HG03139 (cell line): Measurements from ENCODE around the gene PFN3.
"Not testable (repeated sequence)": the region's sequence is repeated elsewhere in the genome, so short reads cannot be mapped to it uniquely, and the experiment has no call there.

ENCODE experiments used
- ATAC-seq: cut with Tn5 transposase; IDR thresholded peaks from one replicate; pipeline ENCODE4 v1.9.1; 2021; ENCODE audit not compliant: unreplicated experiment

The PFN3 gene

DNA sequence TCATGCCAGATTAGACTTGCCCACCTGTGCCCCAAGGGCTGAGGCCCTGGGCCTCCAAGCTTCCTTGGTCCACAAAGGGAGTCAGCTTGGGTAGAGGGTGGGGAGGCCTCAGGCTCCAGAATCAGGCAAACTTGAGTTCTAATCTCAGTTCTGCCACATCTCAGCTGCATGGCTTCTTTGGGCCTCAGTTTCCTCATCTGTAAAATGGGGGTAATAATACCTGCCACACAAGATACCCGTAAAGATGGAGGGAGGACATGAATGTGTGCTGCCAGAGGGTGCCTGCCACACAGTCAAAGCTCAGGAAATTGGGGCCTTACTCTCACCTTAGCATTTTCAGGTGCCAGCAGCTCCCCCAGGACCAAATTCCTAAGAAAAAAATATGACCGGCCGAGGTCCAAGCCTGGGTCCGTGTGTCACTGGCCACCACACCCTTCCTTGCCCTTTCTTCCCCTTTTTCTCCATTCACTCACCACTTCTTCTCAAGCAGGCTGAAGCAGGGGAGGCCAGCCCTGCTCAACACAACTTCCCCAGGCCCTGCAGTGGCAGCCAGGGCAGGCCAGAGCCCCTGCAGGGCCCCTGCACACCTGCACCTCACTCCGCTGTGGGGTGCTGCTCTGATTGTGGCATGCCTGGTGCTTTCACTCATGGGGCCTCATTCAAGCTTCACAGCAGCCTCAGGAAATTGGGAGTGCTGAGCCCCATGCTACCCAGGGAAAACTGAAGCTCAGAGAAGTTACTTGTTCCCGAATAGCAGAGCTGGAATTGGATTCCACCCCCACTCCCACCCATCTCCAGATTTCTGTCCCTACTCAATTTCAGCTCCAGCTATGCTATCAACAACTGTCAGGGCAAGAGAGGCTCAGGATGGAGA is 38.8 kb downstream of the PFN3 start:
- no peak for ATAC-seq

DNA sequence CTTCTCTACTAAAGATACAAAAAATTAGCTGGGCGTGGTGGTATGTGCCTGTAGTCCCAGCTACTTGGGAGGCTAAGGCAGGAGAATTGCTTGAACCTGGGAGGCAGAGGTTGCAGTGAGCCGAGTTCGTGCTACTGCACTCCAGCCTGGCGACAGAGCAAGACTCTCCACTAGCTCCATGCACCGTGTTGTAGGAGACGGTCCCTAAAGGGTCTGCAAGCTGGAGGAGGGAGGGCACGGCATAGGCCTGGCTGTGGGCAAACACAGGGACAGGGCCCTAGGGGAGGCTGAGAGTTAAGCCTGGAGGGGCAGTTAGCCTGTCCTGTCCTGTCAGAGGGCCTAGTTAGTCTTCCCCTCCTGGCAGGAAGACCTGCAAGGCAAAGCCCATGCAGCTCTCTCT is 39.7 kb downstream of the PFN3 start:
- ATAC-seq, result not testable (repeated sequence)

DNA sequence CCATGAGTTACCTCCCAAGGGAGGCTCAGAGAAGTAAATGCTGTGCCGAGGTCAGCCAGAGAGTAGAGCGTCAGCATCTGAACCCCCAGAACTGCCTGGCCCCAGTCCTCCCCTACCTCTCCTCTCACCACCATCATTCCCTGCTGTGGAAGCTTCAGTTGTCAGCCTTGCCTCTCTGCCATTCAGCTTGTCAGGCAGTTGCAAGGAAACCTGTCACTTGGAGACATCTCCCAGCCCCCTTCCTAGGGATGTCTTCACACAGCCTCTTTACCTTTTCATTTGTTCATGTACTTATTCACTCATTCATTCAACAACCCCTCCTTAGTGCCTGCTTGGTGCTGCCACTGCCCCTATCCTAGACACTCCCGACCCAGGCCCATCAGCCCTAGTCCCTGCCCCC is 40.6 kb downstream of the PFN3 start:
- ATAC-seq, result no peak

DNA sequence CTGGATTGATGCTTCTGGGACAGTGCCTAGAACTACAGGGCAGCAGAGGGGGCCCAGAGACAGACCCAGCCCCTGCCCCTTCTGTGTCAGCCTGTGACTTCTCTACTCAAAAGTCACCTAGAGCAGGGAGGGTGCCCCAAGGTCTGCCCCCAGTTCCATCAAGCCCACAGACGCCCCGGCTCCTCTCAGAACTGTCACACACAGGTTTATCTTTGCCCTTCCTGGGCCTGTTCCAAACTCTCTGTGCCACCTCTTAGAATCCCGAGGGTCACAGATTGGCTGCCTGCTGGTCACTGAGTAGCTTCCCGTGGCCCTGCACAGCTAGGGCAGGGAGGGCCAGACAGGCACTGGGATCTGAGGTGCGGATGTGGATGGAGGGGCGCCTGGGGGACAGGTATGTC is 41.0 kb downstream of the PFN3 start:
- ATAC-seq, result no peak

GRCh38 chr5:177358370-177358819 is 42.1 kb downstream of the PFN3 start:
- no peak for ATAC-seq

DNA sequence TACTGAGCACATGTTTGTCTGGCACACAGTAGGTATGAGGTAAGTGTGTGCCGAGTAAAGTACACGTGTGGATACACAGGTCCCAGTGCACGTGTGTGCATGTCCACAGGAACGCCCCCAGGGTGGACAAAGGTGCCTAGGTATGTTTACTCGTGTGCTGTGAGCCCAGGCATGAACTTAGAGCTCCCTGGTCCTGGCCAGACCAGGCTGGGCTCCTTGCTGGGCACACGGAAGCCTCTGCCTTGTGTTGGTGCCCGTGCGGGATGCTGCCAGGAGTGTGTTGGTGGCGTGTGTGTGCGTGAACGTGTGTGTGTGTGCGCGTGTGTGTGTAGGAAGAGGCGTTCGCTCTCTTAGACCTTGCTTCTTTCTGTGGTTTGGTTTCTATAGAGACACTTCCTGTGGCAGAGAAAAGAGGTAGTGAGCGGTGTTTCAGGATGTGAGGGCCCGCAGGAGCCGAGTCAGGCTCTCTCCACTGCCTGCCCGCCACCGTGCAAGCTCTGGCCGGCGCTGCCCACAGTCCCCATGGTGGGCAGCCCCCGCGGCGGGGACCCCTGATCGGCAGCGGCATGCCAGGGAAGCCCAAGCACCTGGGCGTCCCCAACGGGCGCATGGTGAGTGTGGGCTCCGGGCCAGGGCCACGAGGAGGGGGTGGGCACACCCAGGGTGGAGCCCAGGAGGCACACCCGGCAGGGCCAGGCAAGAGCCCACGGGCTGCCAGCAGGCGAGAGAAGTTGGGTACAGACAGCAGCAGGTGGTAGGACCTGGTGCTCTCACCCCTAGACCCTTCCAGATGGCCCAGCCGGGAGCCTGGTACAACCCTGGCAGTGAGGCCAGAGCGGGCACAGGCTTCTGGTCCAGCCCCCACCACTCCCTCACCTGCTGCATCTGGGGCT is 42.8 kb downstream of the PFN3 start, which contains the start of gene RGS14:
TSS of gene RGS14 (plus strand) at position 466 of the 893 bp plus-strand sequence. CDS start at position 567, 101 bp downstream.
- ATAC-seq, result peak; percentile 84

- no peak for ATAC-seq
These were observed 43.4 kb downstream of the PFN3 start for GRCh38 chr5:177357146-177357458.

- ATAC-seq, result no peak
These were observed 43.7 kb downstream of the PFN3 start for GRCh38 chr5:177356746-177357145.

DNA sequence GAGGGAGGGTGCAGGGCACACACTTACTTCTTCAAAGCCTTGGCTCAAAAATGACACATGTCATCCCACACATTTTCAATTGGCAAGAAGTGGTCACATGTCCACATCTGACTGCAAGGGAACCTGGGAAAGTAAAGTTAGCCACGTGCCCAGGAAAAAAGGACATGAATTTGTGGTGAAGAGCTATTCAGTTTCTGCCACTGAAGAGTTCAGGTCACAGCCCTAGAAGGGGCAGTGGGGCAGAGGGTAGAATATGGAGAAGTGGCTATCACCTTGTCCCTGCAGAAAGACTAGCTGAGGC is 44.6 kb downstream of the PFN3 start:
- no peak for ATAC-seq

DNA sequence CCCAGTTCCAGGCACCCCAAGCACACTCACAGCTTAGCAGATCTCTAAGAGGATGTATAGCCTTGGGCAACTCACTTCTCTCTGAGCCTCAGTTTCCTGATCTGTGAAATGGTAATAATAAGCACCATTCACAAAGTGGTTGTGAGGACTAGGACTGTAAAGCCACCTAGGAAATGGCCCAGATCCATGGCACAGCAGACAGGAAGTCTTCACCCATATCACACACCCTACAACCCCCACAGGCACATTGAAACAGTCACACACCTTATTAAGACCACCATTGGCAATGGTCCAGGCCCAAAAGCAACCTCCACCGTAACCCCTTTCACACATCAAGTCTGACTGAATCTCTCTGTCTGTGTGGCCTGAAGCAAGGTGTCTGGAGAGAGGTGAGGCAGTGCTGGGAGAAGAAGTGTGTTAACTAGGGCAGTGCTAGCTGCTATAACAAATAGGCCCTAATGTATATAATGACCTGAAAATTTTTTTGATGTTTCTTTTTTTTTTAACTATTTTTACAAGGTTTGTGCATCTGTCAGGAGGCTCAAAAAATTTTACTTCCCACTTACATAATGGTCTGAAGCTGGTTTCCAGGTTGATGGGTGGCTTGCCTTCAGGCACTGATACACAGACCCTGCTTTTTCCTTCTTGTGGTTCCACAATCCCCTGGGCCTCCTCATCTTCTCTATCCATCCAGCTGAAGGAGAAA is 45.1 kb downstream of the PFN3 start:
- ATAC-seq, result no peak

GRCh38 chr5:177354711-177355110 is 45.8 kb downstream of the PFN3 start:
- no peak for ATAC-seq

DNA sequence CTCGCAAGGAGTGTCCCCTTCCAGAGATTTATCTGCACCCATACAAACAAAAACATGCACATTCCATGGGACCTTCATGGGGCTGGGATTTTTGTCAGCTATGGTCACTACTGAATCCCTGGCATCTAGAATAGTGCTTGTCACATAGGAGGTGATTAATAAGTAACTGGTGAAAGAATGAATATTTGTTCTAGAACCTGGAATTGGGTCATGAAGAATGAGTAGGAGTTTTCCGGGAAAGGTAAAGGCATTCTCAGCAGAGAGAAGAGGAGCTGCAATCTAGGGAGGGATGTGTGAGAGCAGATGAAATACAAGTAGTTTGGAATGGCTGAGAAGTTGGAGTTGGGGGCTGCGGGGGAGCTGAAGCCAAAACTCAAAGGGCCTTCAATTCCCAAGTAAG is 46.2 kb downstream of the PFN3 start:
- no peak for ATAC-seq

- ATAC-seq, result no peak
These were observed 47.4 kb downstream of the PFN3 start for GRCh38 chr5:177353093-177353492.

GRCh38 chr5:177351392-177352329 is 48.8 kb downstream of the PFN3 start, which contains the start of gene LMAN2:
Gene LMAN2, minus strand, starts transcription at chr5:177351668. Its CDS starts 21 bp downstream, at chr5:177351647.
- ATAC-seq, result peak; percentile 87

GRCh38 chr5:177350776-177351391 is 49.6 kb downstream of the PFN3 start:
- peak; percentile 6 for ATAC-seq
